Superior temporal gyrus (tissue), 1 donor: ENCODE measurements around the gene MAPKAPK2.

Experiments
- DNase-seq: peaks from one replicate; pipeline ENCODE4 v3.0.0-alpha.2; 2016; ENCODE audit errors: extremely low spot score

Gene MAPKAPK2

DNA sequence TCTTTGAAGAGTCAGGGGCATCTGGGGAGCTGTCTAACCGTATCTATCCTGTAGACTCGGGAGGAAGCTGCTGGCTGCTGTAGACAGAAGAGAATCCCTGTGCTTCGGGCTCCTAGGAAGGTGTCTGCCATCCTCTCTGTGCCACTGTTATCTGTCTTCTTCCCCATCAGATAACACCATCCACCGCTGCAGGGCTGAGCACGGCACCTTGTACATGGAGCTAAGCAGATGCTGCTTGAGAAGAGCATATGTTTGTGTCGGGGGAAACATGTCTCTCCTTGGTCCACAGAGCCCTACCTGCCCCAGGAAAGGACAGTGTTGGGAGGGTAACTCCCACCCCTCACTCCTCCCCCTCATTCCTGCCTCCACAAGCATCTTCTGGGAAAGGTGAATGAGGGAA lies 1.4 kb upstream of the MAPKAPK2 start:
- no peak for DNase-seq

DNA sequence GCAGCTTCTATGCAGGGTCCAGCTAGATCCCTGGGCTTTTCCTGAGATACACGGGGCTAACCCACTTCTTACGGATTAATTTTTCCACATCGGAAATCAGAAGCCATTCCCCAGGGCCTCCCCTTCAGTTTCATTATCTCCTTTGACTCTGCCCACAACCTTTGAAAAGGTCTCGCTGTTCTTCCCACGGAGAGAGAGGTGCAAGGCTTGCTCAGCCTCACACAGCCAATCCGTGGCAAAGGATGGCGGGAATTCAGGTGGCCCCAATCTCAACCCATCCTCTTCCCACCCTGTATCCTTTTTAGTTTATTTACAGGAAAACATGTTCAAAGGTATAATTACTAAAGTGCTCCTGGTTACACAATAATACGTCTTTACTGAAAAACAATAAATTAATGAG lies 702 bp upstream of the MAPKAPK2 start:
- no peak for DNase-seq

DNA sequence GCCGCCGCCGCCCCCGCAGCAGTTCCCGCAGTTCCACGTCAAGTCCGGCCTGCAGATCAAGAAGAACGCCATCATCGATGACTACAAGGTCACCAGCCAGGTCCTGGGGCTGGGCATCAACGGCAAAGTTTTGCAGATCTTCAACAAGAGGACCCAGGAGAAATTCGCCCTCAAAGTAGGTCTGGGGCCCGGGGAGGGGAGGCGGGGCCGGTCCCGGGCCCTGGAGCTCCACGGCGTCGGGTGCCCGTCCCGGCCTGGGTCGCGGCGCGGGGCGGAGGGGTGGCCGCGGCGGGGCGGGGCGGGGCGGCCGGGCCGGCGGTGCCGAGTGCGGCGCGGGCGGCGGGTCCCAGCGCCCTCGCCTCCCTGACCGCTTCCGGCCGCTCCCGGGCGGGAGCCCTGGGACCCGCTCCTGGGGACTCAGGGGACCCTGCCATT lies 646 bp downstream of the MAPKAPK2 start:
- DNase-seq = no peak

DNA sequence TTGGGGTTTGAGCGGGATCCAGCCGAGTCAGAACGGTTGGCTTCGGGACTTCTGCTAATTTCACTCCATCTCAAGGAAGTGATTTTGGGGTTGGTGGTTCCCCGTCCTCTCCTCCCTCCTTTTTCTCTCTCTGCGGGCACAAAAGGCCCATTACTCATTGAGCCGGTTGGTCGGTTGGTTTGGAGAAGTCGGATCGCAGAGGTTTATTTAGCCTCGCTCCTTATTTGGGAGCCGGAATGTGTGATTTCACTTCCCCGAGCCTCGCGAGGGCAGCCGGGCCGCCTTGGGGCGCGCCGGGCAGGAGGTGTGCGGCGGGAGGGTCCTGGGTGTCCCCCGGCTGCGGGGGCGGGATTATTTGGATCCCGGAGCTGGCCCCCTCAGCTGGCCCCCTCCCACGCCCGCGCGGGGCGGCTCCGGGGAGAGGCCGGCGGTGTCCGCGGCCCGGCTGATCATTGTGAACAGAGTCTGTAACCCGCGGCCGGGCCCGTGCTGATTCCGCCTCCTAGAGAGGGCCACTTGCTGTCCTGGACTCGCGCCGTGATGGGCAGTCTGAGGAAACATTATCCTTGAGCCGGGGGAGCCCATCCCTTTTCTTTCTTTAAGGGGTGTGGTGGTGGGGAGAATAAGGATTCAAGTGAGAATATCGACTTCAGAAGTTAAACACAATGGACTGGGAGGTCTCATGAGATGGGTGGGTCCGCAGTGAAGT lies 1.2 kb downstream of the MAPKAPK2 start:
- DNase-seq = no peak

DNA sequence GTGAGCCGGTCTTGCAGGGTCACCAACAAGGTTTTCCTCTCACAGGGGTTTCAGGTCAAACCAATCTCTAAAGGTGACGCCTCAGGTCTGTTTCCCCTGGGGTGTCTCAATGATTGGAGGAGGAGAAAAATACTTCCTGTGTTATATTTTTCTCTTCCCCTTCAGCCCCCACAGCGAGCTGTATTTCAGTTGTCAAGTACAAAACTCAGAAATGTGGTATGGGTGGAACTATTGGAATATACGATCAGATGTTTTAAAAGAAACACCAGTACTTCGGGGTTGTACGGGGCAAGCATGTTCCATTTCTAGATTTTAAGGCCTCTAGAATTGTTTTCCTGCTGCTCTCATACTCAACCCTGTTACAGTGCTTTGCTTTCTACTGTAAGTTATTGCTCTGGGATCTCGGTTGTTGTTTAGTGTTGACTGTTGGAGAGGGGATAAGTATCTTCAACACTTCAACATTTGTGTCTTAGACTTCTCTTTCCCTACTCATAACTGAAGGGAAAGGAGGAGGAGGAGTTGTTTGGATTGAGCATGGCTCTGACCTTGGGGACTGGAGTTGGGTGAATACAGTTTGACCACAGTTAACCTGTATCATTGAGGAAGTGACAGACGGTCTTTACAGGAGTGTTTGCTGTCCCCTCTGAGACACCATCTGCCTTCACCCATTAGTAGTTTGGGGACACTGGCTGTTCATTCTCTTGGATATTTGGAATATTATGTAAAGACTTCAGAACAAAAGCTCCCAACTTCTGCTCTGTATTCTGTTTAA lies 2.0 kb downstream of the MAPKAPK2 start:
- DNase-seq = no peak

DNA sequence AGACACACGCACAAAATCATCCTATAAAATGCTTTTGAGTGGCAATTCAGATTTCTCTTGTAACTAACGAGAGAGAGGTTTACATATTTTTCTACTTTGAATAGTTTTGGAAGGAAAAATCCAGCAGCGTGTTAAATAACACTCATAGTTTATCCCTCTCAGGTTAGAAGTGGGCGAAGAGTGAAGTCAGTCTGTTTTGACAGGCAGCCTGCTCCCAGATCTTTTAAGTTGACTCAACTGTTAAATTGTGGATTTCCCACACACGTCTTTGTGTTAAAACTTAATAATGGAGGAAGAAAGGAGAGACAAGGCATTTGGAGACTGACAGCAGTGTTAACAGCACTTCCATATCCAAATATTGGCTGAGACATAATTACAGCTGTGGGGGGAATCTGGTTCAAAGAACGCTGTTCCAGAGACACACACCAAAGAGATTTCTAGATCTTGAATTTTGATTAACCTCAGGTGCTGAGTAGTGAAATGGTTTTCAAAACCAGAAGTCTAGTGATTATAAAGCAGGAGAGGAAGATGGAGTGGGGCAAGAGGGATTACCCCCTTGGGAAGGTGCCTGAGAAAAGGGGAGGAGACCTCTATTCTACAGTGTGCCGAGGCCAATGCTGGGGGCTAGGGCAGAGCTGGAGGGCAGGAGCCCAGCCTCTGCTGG lies 2.7 kb downstream of the MAPKAPK2 start:
- no peak for DNase-seq

DNA sequence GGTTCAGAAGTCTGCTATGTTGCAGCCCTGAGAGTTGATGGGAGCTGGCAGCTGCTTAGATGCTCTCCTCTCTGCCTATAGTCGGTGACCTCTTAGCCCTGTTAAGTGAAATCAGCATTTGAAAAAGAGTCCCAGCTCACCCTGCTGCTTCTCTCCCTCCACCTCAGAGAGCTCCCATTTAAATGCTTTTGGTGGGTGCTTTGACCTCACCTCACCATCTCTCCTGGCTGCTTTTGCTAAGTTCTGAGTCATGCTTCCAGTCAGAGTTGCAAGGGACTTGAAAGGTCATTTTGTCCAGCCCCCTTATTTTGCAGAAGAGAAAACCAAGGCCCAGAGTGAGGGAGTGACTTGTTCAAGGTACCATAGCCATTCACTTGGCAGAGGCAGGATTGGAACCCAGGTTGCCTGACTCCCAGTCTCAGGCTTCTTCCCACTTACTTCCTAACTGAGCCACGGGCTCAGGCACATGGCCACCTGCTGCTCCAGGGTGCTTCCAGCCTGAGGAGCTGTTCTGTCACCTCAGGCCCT lies 3.3 kb downstream of the MAPKAPK2 start:
- DNase-seq = no peak

DNA sequence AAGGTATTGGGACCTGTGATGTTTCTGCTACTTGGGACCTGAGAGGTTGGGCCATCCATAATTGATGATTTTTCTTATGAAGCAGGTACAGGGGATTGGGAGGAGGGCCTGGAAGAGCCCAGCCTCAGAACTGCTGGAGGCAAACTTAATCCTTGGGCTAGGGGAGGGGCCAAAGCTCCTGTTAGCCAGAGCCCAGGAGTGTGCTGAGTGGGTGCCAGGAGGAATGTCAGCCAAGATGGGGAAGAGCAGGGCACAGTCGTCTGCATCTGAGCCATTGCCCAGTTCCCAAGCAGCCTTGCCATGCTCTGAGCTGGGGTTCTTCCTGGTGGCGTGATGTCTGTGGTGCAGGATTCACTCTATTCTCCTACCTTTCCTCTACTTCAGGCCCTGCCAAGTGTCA lies 5.8 kb downstream of the MAPKAPK2 start:
- DNase-seq = no peak

DNA sequence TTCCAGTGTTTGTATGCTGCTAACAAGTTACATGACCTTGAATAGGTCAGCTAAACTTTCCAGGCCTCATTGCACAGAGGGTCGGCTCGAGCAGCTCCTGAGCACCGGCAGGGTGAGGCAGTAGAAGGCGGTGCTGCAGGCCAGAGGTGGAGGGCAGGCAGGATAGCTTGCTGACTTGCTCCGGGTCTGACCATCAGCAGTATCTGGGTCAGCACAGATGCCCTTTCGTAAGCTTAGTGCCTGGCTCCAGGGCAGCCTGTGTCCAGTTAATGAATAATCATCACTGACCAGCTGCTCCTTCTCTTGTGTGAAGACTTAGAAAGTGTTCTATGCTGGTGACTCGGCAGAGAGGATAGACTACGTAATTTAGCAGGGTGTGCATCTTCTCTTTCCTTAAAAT lies 6.9 kb downstream of the MAPKAPK2 start:
- no peak for DNase-seq

DNA sequence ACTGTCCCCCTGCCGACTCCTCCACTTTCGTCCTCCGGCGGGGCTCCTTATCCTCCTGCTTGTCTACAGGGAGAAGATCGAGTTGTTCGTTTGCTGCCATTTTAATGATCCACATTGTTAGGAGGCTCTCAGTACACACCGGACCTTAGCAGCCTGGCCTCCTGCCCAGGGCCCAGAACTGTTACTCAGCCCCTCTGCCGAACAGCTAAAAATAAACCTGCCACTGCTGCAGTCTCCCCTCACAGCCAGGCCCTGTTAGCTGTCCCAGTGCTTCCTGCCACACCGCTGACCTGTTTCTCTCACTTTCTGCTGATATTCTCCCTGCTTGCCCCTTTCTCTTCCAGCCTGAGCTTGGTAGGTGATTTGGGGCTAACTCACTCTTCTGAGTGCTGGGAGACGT lies 8.3 kb downstream of the MAPKAPK2 start:
- no peak for DNase-seq

DNA sequence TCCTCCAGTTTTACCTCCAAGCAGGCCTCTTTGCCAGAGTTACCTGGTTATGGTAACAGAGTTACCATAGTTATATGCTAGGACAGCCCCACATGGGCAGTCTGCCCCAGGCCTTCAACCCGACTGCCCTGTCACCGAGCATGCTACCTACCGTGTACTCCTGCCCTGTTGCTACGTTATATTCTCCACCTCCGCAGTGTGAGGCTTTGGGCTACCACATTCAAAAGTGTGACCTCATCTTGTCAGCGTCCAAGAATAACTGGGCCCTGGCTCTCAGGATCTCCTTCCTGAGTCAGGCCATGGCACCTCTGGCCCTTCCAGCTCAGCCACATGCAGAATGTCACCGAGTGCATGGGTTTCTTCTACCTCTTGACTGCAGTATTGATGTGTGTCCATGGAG lies 8.9 kb downstream of the MAPKAPK2 start:
- DNase-seq = no peak

DNA sequence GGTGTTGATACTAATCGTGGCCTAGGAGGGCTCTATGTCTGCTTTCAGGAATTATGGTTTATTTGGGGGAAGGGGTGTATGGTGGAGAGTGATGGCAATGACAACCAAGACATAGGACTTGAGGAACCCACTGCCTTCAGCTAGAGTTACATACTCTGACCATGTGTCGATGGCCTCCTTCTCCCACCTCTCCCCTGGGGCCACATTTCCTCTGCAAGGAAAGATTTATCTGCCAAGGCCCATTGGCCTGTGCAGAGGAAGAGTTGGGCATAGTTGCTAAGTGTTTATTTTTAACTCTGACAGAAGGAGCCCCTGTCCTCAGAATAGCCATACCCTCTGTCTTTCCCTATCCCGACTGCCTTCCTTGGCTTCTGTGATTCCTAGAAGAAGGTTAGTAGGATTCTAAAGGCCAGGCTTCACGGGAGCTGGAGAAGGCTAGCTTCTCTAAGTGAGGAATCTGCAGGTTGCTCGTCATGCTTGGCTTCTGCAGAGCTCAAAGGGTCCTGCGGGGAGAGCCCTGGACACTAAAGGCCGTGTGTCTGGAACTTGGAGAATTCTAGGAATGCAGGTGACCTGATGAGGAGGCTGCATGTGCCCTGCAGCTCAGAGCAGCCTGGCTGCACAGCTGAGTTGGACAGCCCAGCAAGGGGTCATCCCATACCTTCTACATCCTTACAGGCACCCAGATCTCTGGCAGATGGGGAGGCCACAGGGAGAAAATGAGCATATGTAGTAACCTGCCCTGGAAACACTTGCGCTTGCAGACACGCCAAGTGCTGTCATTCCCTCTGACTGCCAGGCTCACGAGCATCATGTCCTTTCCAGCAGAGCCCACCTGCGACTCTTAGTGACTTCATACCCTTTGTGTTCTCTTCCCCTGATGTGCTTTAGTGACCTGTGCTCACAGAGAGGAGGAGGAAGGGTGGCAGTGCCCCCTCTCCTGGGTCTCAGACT lies 9.7 kb downstream of the MAPKAPK2 start:
- no peak for DNase-seq

DNA sequence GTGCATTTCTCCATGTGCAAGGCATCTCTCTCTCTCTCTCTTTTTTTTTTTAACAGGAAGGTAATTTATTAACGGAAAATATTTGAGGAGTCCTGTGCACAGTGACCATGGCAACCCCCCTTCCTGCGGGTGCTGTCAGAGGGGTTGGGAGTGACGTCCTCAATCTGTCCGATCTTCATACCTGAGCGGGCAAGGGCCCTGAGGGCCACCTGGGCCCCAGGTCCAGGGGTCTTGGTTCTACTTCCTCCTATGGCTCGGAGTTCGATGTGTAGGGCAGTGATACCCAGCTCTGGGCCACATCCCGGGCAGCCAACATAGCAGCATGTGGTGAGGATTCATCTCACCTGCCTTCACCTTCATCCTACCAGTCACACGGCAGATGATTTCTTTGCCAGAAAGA lies 11.0 kb downstream of the MAPKAPK2 start:
- no peak for DNase-seq

DNA sequence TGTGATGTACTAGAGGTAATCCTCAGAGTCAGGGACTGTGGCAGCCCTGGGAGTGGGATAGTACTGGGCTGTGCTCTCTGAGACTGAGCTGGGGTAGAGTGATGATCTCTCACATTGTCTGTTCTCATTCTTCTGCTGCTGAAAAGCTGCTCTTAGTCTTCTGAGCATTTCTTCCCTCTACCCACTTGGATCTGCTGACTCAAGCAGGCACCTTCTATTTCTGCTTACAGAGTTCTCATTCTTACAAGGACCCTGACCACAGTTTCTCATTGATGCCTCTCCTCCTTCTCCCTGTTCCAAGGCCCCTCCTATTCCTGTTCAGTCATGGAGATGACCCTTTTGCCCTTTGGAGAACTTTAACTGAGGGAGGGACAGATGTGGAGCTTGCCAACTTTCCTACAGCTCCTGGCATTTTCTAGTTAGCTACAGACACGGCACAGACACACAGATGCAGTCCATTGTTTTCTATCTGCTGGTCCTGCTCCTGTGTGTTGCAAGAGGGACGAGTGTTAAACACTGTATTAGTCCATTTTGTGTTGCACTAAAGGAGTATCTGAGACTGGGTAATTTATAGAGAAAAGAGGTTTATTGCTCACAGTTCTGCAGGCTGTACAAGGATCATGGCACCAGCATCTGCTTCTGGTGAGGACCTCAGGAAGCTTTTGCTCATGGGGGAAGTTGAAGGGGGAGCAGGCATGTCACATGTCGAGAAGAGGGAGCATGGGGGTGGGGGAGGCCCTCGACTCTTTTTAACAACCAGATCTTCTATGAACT lies 12.3 kb downstream of the MAPKAPK2 start:
- no peak for DNase-seq

DNA sequence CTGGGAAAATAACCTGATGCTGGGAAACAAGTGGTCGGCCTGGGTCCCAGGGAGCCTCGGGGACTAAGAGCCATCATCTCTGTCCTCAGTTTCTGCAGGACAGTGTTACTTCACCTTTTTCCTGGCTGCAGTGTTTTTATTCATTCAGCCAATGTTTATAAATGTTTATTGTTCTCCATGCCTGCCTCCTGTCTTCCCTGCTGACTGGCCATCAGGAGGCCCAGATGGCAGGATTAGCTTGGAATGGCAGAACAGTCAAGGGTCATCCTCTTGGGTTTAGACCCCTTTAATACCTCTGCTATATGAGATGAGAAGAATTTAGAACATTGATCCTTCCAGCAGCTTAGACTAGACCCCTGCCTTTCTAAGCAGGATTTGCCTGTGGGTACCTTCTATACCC lies 13.3 kb downstream of the MAPKAPK2 start:
- no peak for DNase-seq

DNA sequence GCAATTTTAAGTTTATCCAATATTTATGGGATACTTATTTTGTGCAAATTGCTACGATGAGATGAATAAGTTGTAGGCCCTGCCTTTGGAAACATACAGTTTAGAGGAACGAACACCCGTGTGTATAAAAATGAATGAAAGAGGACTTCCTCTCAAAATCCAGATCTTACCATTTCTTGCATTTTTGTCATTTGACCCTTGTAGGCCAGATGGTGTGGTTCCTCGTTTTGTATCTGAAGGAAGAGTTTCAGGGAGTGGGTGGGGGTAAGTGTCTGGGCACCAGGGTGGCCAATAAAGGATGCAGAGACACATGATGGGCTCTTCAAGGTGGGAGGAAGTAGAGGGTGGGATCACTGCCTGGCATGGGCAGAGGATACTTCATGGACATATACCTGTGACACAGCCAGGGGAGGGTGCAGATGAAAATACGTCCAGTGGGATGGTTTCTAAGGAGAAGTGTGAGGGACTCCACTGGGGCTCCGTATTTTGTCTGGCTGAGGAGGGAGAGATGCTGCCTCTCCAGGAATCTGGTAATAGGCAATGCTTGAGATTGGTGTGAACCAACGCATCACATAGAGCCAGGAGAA lies 14.4 kb downstream of the MAPKAPK2 start:
- no peak for DNase-seq

DNA sequence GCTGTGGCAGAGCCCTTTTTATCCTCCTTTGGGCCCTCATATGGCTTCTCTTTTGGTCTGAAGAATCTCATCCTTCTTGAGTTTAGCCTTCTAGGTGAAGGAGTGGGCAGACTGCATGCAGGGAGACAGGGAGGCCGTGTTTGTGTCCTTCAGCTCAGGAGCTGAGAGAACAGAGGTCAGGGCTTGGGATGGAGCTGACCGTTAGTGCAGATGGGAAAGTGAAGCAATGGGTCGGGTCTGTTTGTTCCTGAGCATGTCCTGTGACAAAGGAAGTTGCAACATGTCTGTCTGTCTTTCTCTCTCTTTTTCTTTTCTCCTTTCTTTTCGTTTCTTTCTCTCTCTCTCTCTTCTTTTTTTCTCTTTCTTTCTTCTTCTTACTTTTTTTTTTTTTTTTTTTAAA lies 14.9 kb downstream of the MAPKAPK2 start:
- DNase-seq = no peak

DNA sequence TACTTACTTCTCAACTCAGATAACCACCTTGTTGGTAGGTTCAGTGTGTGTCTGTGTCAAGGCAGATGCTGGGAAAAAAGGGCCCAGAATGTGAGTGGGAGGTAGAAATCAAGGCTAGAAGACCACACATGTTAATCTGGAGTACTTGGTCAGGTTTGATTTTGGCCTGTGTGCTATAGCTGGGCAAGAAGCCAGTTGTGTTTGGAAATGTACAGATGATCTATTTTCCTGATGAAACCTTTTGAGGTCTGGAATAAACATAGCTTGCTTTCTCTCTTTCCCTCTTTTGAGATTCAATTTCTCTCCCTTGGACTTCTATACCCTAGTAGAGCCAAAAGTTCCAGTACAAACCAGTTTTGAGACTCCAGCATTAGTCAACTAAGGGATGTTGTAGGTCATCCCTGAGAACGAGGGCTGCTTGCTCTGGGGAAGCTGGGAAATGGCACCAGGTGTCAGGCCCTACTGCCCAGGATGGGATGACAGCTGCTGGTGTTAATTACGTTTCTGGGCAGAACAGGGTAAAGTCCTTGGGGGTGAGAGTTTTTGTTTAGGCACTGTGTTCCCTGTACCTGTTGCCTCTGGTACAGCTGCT lies 15.8 kb downstream of the MAPKAPK2 start:
- DNase-seq = no peak

DNA sequence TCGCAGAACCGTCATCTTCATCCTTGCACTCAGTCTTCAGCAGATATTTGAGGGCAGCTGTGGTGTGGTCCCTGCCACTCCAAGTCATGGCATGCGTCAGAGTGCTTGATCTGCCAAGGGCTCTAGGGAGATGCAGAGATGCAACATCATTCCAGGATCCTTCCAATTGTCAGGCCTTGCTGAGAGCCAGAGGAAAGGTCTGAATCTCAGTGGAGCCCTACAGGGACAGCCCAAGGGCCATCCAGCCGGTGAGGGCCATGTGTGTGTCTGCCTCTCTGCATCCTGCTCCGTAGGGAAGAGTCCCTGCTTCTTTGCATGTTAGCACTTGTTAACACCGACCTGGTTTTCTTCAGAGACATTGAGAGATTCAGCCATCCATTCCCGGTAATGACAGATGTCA lies 17.6 kb downstream of the MAPKAPK2 start:
- DNase-seq = no peak

DNA sequence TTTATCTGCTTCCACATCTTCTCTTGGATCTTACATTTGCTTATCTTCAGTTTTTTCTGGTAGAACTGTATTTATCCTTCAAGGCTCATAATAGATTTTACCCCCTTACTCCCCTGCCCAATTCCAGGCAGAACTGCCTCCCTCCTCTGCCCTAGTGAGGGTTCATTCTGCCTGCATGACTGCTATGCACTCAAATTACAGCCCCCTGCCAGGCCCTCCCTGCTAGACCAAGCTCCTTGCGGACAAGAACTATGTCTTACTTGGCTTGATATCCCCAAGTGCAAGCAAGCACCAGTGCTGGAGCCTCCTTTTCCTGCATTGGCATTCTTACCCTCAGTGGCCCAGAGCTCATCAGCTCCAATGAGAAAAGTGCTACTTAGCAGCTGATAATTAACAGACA lies 18.1 kb downstream of the MAPKAPK2 start:
- no peak for DNase-seq
